GM15510 (cell line): ENCODE measurements around the gene TMEM259.

ENCODE experiments used
- POLR2A ChIP-seq: IDR thresholded peaks from 3 replicates; pipeline ENCODE4 v1.6.1; 2011; ENCODE audit warnings: borderline replicate concordance; ENCODE audit not compliant: insufficient read length; ENCODE audit errors: extremely low read depth

Gene TMEM259

GRCh38 chr19:1020868-1021425 is at the start of gene TMEM259:
Gene TMEM259 (minus strand): TSS chr19:1021123. CDS start chr19:1020996, 127 bp downstream.
- peak; percentile 86 for TF ChIP-seq POLR2A

GRCh38 chr19:1070576-1070930 is 49.6 kb upstream of the TMEM259 start:
- no peak for TF ChIP-seq POLR2A

- peak; percentile 44 for TF ChIP-seq POLR2A
Measured at GRCh38 chr19:1069009-1069779, 48.3 kb upstream of the TMEM259 start.

GRCh38 chr19:1068009-1069001 is 47.4 kb upstream of the TMEM259 start:
- no peak for TF ChIP-seq POLR2A

- no peak for TF ChIP-seq POLR2A
Measured at GRCh38 chr19:1067341-1067957, 46.5 kb upstream of the TMEM259 start.

GRCh38 chr19:1066748-1067340 is 45.9 kb upstream of the TMEM259 start, which contains the start of gene ARHGAP45:
Gene ARHGAP45 (plus strand): TSS chr19:1067167. CDS start chr19:1067406, 239 bp downstream.
- peak; percentile 51 for TF ChIP-seq POLR2A

GRCh38 chr19:1066251-1066747 is 45.4 kb upstream of the TMEM259 start:
- no peak for TF ChIP-seq POLR2A

GRCh38 chr19:1065606-1066109 is 44.7 kb upstream of the TMEM259 start:
- TF ChIP-seq POLR2A, result no peak

GRCh38 chr19:1064661-1065605 is 44.0 kb upstream of the TMEM259 start:
- no peak for TF ChIP-seq POLR2A

- TF ChIP-seq POLR2A, result no peak
Measured at GRCh38 chr19:1063909-1064660, 43.2 kb upstream of the TMEM259 start.

GRCh38 chr19:1063030-1063908 is 42.3 kb upstream of the TMEM259 start:
- TF ChIP-seq POLR2A, result no peak
